Hippocampal formation (tissue), 2 donors: ENCODE results near the gene HEPHL1.
"Not testable (repeated sequence)": the region's sequence is repeated elsewhere in the genome, so short reads cannot be mapped to it uniquely, and the experiment has no call there.

Experiments
- DNase-seq, 2 donors: peaks; one replicate each; lab custom pipeline; 2025; lab: John Stamatoyannopoulos, UW

HEPHL1 gene

GRCh38 chr11:94084164-94084563, 63.0 kb downstream of the HEPHL1 start:
- no peak for DNase-seq

DNA sequence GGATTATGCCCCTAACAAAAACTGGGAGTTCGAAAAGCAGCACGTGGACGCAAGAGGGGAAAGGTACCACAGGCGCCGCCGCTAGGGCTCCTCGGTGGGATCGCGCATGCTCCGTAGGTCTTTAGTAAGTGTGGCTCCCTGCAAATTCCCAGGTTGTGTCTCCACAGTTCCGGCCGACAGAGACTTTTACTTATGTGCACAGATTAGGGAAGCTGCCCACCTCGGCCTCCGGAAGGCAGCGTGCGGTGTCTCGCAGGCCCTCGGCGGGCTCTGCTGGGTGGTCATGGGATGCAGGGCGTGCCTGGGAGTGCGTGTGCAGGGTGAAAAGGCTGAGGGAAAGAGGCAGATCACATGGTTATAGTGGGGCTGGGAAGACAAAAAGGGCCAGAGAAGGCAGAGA, 67.8 kb downstream of the HEPHL1 start:
- no peak for DNase-seq

DNA sequence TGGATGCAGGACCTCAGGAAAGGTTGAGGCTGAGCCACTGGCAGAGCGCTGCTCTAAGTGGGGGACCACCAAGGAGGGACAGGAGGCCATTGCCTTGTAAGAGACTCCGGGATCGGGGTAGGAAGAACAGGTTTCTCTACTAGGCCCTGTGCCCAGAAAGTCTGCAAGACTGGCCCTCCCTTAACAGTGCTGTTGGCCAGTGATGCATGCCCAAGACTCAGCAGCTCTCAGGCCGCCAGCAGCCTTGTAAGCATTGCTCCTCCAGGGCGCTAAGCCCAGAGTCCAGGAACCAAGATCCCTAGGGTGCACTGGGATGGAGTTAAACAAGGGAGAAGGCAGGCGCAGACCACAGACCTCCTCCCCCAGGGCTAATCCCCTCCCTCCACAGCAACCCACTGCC, 68.2 kb downstream of the HEPHL1 start:
- DNase-seq: no peak

DNA sequence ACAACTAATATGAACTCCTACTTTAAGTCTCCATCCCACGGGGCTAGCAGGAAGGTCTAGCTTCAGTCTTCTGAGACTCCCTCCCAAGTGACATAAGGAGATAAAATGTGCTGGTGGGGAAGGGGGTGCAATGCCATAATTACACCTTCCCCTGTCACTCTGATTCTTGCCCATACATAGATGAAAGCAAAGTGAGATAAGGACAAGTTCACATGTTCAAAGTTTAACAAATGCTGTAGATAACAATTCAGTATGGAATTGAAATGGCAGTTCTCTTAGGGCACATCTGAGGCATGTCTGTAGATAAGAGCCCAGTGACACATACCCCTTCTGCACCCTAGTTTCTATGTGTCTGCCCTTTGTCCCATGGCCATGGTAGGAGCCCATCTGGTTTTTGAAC, 69.2 kb downstream of the HEPHL1 start:
- no peak for DNase-seq

- no peak for DNase-seq
Measured at GRCh38 chr11:94091091-94091490, 69.9 kb downstream of the HEPHL1 start.

DNA sequence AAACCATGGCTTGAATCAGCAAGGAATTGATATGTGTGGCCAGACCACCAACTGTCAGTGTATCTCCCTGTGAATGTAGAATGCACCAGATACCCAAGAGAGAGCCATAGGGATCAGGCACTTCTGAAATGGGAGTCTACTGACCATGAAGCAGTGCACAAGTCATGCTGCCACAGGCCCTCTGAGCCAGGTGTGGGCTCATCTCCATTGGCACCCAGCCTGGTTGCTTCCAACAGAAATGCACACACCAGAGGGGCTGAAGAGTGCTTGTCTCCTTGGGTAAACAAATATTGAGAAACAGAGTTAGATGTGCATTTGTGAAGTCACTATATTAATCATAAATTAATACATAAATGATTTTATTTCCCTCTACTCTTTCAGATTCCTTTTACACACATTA, 79.1 kb downstream of the HEPHL1 start:
- DNase-seq: no peak

DNA sequence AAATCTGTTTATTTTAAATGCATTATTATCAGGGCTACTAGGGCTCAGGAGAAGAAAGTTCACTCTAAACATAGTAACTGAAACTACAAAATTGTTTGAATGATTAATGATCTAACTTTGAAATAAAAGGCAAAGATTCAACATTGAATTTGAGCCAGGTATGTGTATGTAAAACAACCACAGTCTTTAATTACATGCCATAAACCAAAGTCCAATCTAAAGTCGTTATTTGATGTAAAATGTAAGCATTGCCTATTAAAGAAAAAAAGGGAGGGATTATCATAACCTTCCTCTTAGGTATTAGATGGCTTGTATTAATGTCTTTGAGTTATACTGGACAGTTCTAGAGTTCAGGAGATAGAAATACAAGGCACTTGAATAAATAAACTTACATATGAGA, 82.3 kb downstream of the HEPHL1 start:
- DNase-seq: no peak

- DNase-seq: no peak
Measured at GRCh38 chr11:94104734-94105133, 83.6 kb downstream of the HEPHL1 start.

DNA sequence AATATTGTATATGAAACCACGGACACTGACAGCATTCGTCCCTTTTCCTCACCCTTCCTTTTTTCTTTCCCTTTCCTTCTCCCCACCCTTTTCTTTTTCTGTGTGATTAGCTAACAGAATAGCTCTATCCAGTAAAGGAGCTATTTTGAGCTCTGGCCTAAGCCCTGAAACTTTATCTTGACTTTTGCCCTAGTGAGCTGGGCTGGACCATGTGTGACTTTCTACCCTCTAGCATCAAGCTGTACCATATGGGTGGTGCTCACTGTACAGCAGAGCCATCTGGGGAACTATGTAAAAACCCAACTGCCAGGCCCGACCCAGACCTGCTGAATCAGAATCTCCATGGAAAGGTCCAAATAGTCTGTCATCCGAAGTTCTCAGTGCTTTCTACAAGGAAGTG, 85.6 kb downstream of the HEPHL1 start:
- DNase-seq: no peak

DNA sequence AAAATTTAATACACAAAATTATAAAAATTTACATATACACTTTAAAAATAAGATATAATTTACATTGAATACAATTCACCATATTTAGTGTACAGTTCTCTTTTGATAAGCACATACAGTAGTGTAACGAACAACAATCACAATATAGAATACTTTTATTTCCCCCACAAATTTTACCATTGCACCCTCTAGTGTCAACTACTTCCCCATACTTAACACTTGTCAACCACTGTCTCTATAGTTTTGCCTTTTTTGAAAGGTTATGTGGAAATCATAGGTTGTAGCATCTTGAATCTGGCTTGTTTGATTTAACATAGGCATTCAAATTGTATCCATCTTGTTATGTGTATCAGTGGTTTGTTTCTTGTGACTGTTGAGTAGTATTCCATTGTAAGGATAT, 86.2 kb downstream of the HEPHL1 start:
- no peak for DNase-seq

GRCh38 chr11:94111241-94111640, 90.1 kb downstream of the HEPHL1 start:
- no peak for DNase-seq

- DNase-seq: no peak
Measured at GRCh38 chr11:94111660-94112059, 90.5 kb downstream of the HEPHL1 start.

GRCh38 chr11:94112206-94112953, 91.2 kb downstream of the HEPHL1 start:
- DNase-seq: no peak

- no peak for DNase-seq
Measured at GRCh38 chr11:94117197-94117574, 96.0 kb downstream of the HEPHL1 start.

DNA sequence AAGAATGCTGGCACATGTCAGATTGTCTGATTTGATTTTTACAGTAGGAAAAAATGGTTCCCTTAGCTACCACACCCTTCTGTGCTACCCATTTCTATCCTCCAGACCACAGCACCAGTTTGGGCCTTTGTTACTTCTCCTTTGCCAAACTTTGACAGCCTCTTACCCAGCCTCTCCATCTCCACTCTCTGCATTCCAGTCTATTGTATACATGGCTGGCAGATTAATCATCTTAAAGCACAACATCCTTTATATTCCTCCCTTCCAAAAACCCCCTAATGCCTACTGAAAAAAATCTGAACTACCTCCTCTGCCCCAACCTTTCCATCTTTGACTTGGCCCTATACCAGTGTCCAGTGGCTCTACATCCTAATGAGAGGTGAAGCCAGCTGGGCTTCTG, 96.7 kb downstream of the HEPHL1 start:
- no peak for DNase-seq

- not testable (repeated sequence) for DNase-seq
Measured at GRCh38 chr11:94119676-94120075, 98.5 kb downstream of the HEPHL1 start.

DNA sequence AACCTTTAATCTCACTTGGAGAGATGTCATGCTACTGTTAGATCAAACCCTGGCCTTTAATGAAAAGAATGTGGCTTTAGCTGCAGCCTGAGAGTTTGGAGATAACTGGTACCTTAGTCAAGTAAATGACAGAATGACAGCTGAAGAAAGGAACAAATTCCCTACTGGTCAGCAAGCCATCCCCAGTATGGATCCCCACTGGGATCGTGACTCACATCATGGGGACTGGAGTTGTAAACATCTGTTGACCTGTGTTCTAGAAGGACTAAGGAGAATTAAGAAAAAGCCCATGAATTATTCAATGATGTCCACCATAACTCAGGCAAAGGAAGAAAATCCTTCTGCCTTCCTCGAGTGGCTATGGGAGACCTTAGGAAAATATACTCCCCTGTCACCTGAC, 99.4 kb downstream of the HEPHL1 start:
- not testable (repeated sequence) for DNase-seq

DNA sequence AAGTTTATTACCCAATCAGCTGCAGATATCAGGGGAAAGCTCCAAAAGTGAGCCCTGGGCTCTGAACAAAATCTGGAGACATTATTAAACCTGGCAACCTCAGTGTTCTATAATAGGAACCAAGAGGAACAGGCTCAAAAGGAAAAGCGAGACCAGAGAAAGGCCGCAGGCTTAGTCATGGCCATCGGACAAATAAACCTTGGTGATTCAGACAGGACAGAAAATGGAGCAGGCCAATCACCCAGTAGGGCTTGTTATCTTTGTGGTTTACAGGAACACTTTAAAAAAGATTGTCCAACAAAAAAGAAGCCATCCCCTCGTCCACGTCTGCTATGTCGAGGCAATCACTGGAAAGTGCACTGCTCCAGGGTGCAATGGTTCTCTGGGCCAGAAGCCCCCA, 99.8 kb downstream of the HEPHL1 start:
- no peak for DNase-seq

GRCh38 chr11:94125407-94126115, 104.4 kb downstream of the HEPHL1 start:
- no peak for DNase-seq

- DNase-seq: no peak
Measured at GRCh38 chr11:94127638-94128037, 106.5 kb downstream of the HEPHL1 start.

DNA sequence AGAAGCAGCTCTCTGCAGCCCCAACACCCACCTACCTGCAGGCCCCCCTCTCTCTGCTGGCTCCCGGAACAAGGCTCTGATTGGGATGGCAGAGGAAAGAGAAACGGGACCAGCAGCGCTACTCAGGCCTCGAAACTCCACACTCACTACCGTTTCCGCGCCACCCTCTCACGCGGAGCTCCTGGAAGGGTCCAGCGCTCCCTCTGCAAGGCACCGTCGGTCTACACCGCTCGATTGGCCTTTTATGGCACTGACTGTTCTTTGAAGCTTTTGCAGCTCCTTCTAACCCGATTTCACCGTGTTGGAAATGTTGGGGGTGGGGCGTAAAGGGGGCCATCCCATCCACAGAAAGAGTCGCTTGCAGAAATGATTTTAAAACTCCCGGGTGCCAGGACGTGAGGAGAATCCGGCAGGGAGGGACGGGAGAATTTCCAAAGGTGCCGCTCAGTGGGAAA, 107.2 kb downstream of the HEPHL1 start:
- no peak for DNase-seq

DNA sequence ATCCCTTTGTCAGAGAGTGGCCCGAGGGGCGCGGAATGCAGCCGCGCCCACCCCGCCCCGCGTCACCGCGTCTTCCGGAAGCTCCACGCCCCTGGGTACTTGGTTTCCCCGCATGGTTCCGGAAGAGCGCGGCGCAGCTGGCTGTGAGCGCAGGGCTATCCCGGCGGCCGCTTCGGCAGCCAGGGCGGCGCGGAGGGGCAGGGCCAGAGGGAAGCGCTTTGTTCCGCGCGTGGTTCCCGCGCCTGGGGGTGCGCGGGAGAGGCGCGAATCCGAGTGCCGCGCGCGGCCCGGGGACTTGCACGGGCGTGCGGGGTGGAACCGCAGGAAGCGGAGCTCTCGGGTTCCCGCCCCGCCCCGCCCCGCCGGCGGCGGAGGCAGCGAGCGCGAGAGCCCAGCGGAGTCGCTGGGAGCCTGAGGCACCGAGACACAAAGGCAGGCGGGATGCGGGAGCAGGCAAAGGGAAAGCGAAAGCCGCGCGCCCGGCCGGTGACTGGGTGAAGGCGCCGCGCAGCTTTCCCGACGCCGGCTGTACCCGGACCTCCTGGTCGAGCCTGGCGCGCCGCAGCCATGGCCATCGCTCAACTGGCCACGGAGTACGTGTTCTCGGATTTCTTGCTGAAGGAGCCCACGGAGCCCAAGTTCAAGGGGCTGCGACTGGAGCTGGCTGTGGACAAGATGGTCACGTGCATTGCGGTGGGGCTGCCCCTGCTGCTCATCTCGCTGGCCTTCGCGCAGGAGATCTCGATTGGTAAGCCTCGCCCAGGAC, 107.8 kb downstream of the HEPHL1 start, which contains the start of gene PANX1:
Gene PANX1 (plus strand): TSS at position 96 of the 766 bp plus-strand sequence. CDS start 472 bp downstream, at position 568.
- peak; percentile 61 to 67 for DNase-seq
